ENCODE data around the gene YJEFN3.

DNA sequence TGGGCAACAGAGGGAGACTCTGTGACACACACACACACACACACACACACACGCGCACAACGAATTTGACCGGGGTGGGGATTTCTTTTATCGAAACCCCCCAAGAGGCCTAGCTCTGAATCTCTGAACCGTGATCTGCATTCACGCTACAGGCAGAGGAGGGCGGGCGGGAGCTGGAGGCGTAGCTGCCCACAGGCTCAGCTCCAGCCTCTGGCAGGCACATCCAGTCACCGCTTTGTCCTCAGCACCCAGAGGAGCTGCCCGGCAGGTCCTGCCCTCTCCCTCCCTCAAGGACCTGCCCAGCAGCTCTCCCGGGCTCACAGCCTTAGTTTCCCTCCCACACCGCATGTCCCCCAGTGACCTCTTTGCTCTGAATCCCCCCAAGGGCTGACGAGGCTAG is 29.3 kb downstream of the YJEFN3 start:
- TF ChIP-seq, protein P1, sequence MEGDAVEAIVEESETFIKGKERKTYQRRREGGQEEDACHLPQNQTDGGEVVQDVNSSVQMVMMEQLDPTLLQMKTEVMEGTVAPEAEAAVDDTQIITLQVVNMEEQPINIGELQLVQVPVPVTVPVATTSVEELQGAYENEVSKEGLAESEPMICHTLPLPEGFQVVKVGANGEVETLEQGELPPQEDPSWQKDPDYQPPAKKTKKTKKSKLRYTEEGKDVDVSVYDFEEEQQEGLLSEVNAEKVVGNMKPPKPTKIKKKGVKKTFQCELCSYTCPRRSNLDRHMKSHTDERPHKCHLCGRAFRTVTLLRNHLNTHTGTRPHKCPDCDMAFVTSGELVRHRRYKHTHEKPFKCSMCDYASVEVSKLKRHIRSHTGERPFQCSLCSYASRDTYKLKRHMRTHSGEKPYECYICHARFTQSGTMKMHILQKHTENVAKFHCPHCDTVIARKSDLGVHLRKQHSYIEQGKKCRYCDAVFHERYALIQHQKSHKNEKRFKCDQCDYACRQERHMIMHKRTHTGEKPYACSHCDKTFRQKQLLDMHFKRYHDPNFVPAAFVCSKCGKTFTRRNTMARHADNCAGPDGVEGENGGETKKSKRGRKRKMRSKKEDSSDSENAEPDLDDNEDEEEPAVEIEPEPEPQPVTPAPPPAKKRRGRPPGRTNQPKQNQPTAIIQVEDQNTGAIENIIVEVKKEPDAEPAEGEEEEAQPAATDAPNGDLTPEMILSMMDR (IDR thresholded peaks at IDR 0.05 in 8 of 11, conservative IDR thresholded peaks at IDR 0.05 in 3 of 11), result no peak
- no peak for TF ChIP-seq POLR2A (IDR thresholded peaks at IDR 0.05)
